Glutamatergic neuron (in vitro differentiated cells): Measurements from ENCODE around the gene FNDC3B. TPM values are rescaled to one million over a fixed set of nuclear protein-coding genes. Genes with fewer than 3 reads are reported as not detected.

ENCODE experiments used
- DNase-seq: peaks from one replicate; pipeline ENCODE4 v3.0.0; 2022
- H3K27ac Mint-ChIP-seq: one replicate; pipeline ENCODE4 v1.8.0; 2020; ENCODE audit warnings: mild to moderate bottlenecking, mixed read lengths, inconsistent platforms; ENCODE audit not compliant: unreplicated experiment
- H3K27me3 Mint-ChIP-seq: one replicate; pipeline ENCODE4 v1.8.0; 2020; ENCODE audit warnings: mild to moderate bottlenecking, moderate library complexity, mixed read lengths, inconsistent platforms; ENCODE audit not compliant: unreplicated experiment
- H3K36me3 Mint-ChIP-seq: one replicate; pipeline ENCODE4 v1.8.0; 2020; ENCODE audit warnings: mild to moderate bottlenecking, mixed read lengths, inconsistent platforms; ENCODE audit not compliant: unreplicated experiment
- H3K4me1 Mint-ChIP-seq: one replicate; pipeline ENCODE4 v1.8.0; 2020; ENCODE audit warnings: mild to moderate bottlenecking, low read depth, mixed read lengths, inconsistent platforms; ENCODE audit not compliant: unreplicated experiment
- H3K4me3 Mint-ChIP-seq: one replicate; pipeline ENCODE4 v1.8.0; 2020; ENCODE audit warnings: mild to moderate bottlenecking, mixed read lengths, inconsistent platforms; ENCODE audit not compliant: unreplicated experiment
- H3K9me3 Mint-ChIP-seq: one replicate; pipeline ENCODE4 v1.8.0; 2020; ENCODE audit warnings: mild to moderate bottlenecking, moderate library complexity, mixed read lengths, inconsistent platforms; ENCODE audit not compliant: unreplicated experiment
- CTCF ChIP-seq: fragments of 200-600 bp; sonication (generic); IDR thresholded peaks from one replicate; pipeline ENCODE4 v1.5.0; 2021; ENCODE audit not compliant: partially characterized antibody, unreplicated experiment
- total RNA-seq: library from RNA; stranded (reverse); fragmentation: NEBNext Ultra II Directional; extraction: Animal tissue kit (Norgen Biotek cat#: 25700); gene quantifications from one replicate; pipeline ENCODE4 v1.2.1, GENCODE V29; 2021; ENCODE audit not compliant: unreplicated experiment

Gene FNDC3B
- total RNA-seq, 1 donor from 2014 or later, result 11.7 TPM

GRCh38 chr3:172213200-172213599 lies 173.8 kb downstream of the FNDC3B start:
- Mint-ChIP-seq H3K36me3 (no peaks in the 10 kb centered on the region), H3K4me3 (no peak overlapping the region), H3K9me3 (no peaks in the 10 kb centered on the region), H3K4me1 (no peaks in the 10 kb centered on the region), H3K27me3 (no peaks in the 10 kb centered on the region), H3K27ac (no peak overlapping the region)
- no peak for DNase-seq
- TF ChIP-seq CTCF, result no peak

- Mint-ChIP-seq H3K27ac (no peak overlapping the region), H3K36me3 (no peaks in the 10 kb centered on the region), H3K4me3 (no peak overlapping the region), H3K9me3 (no peaks in the 10 kb centered on the region), H3K27me3 (no peaks in the 10 kb centered on the region), H3K4me1 (no peaks in the 10 kb centered on the region)
- DNase-seq, result no peak
- TF ChIP-seq CTCF, result no peak
These were observed 174.5 kb downstream of the FNDC3B start for GRCh38 chr3:172213904-172214303.

- H3K27ac Mint-ChIP-seq, result no peak overlapping the region
- no peaks in the 10 kb centered on the region for H3K27me3 Mint-ChIP-seq
These were observed 176.9 kb downstream of the FNDC3B start for GRCh38 chr3:172216267-172216666.

GRCh38 chr3:172216911-172217310 lies 177.5 kb downstream of the FNDC3B start:
- H3K4me3 Mint-ChIP-seq, result no peak overlapping the region
- no peaks in the 10 kb centered on the region for H3K27me3 Mint-ChIP-seq
- H3K27ac Mint-ChIP-seq, result no peak overlapping the region
- no peak for DNase-seq
- TF ChIP-seq CTCF, result no peak
- H3K36me3 Mint-ChIP-seq, result no peaks in the 10 kb centered on the region
- peaks cover 3% of the 10 kb centered on the region for H3K4me1 Mint-ChIP-seq
- H3K9me3 Mint-ChIP-seq, result no peaks in the 10 kb centered on the region

More at GRCh38 chr3:172216267-172216666, 176.9 kb downstream of the FNDC3B start:
- no peaks in the 10 kb centered on the region for H3K9me3 Mint-ChIP-seq
- no peak for DNase-seq
- peaks cover under 1% of the 10 kb centered on the region for H3K4me1 Mint-ChIP-seq
- H3K36me3 Mint-ChIP-seq, result no peaks in the 10 kb centered on the region
- no peak overlapping the region for H3K4me3 Mint-ChIP-seq
- no peak for TF ChIP-seq CTCF

GRCh38 chr3:172217877-172218276 lies 178.5 kb downstream of the FNDC3B start:
- peaks cover 3% of the 10 kb centered on the region for H3K4me1 Mint-ChIP-seq
- no peaks in the 10 kb centered on the region for H3K36me3 Mint-ChIP-seq
- no peak overlapping the region for H3K4me3 Mint-ChIP-seq
- no peaks in the 10 kb centered on the region for H3K27me3 Mint-ChIP-seq
- TF ChIP-seq CTCF, result no peak
- no peak for DNase-seq
- H3K27ac Mint-ChIP-seq, result no peak overlapping the region
- H3K9me3 Mint-ChIP-seq, result no peaks in the 10 kb centered on the region
